NCI-H1092 treated with DMSO at 0.1 percent for 48 hours (cell line): Measurements from ENCODE around the gene TEAD4.

Source experiments
- DNase-seq: peaks from one replicate; lab custom pipeline; 2025; lab: John Stamatoyannopoulos, UW

The TEAD4 gene

GRCh38 chr12:2959192-2959504, at the start of gene TEAD4:
Gene TEAD4 (plus strand): TSS chr12:2959397.
- peak; percentile 40 for DNase-seq

GRCh38 chr12:2912216-2912575, 47.0 kb upstream of the TEAD4 start:
- no peak for DNase-seq

GRCh38 chr12:2919249-2919648, 39.9 kb upstream of the TEAD4 start:
- DNase-seq: no peak

GRCh38 chr12:2922329-2922728, 36.9 kb upstream of the TEAD4 start:
- no peak for DNase-seq

- DNase-seq: no peak
Observed at GRCh38 chr12:2923057-2923456, 36.1 kb upstream of the TEAD4 start.

- no peak for DNase-seq
Observed at GRCh38 chr12:2924019-2924418, 35.2 kb upstream of the TEAD4 start.

GRCh38 chr12:2925322-2925995, 33.7 kb upstream of the TEAD4 start:
- DNase-seq: no peak

- no peak for DNase-seq
Observed at GRCh38 chr12:2930865-2931264, 28.3 kb upstream of the TEAD4 start.

GRCh38 chr12:2933586-2933985, 25.6 kb upstream of the TEAD4 start:
- no peak for DNase-seq

- DNase-seq: no peak
Observed at GRCh38 chr12:2934371-2934770, 24.8 kb upstream of the TEAD4 start.

GRCh38 chr12:2936301-2936700, 22.9 kb upstream of the TEAD4 start:
- no peak for DNase-seq

GRCh38 chr12:2937500-2937899, 21.7 kb upstream of the TEAD4 start:
- no peak for DNase-seq

GRCh38 chr12:2939191-2939590, 20.0 kb upstream of the TEAD4 start:
- no peak for DNase-seq

GRCh38 chr12:2940564-2940963, 18.6 kb upstream of the TEAD4 start:
- DNase-seq: no peak

- DNase-seq: no peak
Observed at GRCh38 chr12:2941524-2941923, 17.7 kb upstream of the TEAD4 start.

- peak; percentile 64 for DNase-seq
Observed at GRCh38 chr12:2944401-2945047, 14.7 kb upstream of the TEAD4 start.

- no peak for DNase-seq
Observed at GRCh38 chr12:2949411-2949810, 9.8 kb upstream of the TEAD4 start.

- no peak for DNase-seq
Observed at GRCh38 chr12:2955888-2956287, 3.3 kb upstream of the TEAD4 start.

GRCh38 chr12:2957816-2958431, 1.3 kb upstream of the TEAD4 start:
- no peak for DNase-seq

GRCh38 chr12:2958432-2959191, 585 bp upstream of the TEAD4 start:
- peak; percentile 21 for DNase-seq

- peak; percentile 40 for DNase-seq
Observed at GRCh38 chr12:2959505-2960389, 550 bp downstream of the TEAD4 start.

- DNase-seq: no peak
Observed at GRCh38 chr12:2960390-2960956, 1.3 kb downstream of the TEAD4 start.
